NK-92 treated with Interleukin-12 subunit alpha and Interleukin-12 subunit beta, amount 100 ng/mL, for 24 hours (cell line): ENCODE measurements around the gene GPLD1.
"Not testable (repeated sequence)": the region's sequence is repeated elsewhere in the genome, so short reads cannot be mapped to it uniquely, and the experiment has no call there.

ENCODE experiments used
- DNase-seq: peaks from one replicate; lab custom pipeline; 2025; lab: John Stamatoyannopoulos, UW

GPLD1 gene

GRCh38 chr6:24489470-24489869 is at the start of gene GPLD1:
Gene GPLD1 (minus strand): TSS chr6:24489578. CDS start chr6:24489511, 67 bp downstream.
- DNase-seq, result no peak

DNA sequence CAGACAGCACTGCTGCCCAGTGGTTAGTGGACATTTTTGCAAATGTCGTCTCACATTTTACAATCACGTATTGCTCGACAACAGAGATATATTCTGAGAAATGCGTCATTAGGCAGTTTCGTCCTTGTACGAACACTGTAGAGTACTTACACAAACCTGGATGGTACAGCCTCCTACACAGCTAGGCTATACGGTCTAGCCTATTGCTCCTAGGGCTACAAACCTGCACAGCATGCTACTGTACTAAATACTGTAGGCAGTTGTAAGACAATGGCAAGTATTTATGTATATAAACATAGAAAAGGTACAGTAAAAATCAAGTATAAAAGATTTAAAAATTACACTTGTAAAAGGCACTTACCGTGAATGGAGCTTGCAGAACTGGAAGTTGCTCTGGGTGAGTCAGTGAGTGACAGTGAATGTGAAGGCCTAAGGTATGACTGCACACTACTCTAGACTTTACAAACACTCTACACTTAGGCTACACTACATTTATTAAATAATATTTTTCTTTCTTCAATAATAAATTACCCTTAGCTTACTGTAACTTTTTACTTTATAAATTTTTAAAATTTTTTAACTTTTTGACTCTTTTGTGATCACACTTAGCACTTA is 48.5 kb upstream of the GPLD1 start:
- no peak for DNase-seq

GRCh38 chr6:24537082-24537699 is 47.8 kb upstream of the GPLD1 start:
- no peak for DNase-seq

- no peak for DNase-seq
These were observed 47.1 kb upstream of the GPLD1 start for GRCh38 chr6:24536466-24536865.

GRCh38 chr6:24535210-24535609 is 45.8 kb upstream of the GPLD1 start:
- DNase-seq, result no peak

GRCh38 chr6:24534329-24534728 is 45.0 kb upstream of the GPLD1 start:
- no peak for DNase-seq

GRCh38 chr6:24529985-24530384 is 40.6 kb upstream of the GPLD1 start:
- no peak for DNase-seq

DNA sequence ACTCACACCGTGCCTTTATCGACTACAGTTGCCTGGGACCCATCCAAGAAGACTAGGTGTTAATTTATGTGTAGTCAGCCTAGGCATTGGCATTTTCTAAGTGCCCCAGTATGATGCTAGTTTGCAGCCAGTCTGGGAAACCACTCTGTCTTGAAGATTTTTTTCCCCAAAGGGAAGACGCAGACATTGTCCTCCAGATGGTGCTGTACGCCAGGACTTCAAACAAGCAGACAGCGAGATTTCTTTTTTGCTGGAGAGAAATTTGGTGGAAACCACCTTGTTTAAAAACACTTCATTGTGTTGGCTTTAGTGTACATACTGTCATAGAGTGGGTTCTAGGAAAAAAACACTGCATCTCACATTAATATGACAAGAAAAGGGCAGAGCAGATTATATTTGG is 35.4 kb upstream of the GPLD1 start:
- no peak for DNase-seq

DNA sequence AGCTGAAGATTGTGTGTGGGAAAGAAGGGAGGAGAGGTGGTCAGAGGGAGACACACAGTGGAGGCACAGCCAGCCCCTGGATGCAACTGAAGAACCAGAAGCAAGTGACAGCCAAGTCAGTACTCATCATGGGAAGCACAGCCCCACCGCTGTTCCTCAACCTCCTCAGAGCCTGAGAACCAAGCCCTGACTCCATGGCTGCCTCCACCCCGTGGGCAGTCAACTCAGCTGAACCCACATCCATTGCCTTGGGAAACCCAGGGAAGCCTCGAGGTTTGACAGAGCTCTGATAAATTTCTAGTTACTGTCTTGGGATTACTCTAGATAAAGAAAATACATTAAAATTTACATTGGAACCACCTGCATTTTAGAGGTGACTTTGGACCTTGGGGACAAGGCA is 35.0 kb upstream of the GPLD1 start:
- DNase-seq, result no peak

GRCh38 chr6:24522228-24523176 is 33.1 kb upstream of the GPLD1 start:
- no peak for DNase-seq

- DNase-seq, result peak; percentile 22
These were observed 31.7 kb upstream of the GPLD1 start for GRCh38 chr6:24520929-24521546.

- no peak for DNase-seq
These were observed 28.5 kb upstream of the GPLD1 start for GRCh38 chr6:24517659-24518543.

DNA sequence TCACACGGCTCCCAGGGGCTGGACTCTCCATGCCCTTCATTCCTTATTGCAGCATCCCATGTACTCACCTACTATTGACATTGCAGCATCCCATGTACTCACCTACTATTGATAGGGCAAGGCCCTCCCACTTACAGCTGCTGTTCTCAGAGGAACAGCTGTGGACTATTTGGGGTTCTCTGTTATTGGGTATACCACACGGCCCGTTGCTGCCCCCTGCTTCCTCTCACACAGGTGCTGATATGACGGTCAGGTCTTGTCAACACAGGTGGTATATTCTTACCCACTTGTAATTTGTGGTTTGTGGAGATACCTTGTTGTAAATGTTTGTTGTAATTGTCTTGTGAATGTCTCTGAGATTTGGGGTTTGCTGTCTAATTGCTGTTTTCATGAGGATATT is 24.2 kb upstream of the GPLD1 start:
- DNase-seq, result no peak

GRCh38 chr6:24511976-24512375 is 22.6 kb upstream of the GPLD1 start:
- not testable (repeated sequence) for DNase-seq

DNA sequence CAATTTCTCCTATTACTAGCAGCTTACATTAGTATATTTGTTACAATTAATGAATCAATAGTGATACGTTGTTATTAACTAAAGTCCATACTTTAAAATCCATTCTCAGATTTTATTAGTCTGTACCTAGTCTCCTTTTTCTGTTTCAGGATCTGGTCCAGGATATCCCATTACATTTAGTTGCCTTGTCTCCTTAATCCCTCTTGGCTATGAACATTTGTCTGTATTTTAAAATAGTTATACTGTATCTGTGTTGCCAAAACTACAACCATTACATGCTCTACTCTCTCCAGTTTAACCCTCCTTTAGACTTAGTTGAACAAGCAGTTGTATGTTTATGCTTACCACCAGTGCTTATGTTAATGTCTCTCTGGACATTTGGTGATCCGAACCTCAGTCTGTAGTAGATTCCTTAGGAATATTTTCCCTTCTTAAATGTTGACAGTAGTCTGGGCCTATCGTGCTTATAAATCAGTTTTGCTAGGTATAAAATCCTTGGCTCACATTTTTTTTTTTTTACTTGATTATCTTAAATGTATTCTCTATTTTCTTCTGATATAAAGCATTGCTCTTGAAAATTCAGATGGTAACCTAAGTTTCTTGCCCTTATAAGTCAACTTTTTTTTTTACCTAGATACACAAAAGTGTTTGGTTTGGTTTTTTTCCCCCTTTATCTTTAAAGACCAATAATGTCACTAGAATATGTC is 17.6 kb upstream of the GPLD1 start:
- no peak for DNase-seq

GRCh38 chr6:24504649-24505586 is 15.5 kb upstream of the GPLD1 start:
- no peak for DNase-seq

- DNase-seq, result no peak
These were observed 14.9 kb upstream of the GPLD1 start for GRCh38 chr6:24504287-24504648.

DNA sequence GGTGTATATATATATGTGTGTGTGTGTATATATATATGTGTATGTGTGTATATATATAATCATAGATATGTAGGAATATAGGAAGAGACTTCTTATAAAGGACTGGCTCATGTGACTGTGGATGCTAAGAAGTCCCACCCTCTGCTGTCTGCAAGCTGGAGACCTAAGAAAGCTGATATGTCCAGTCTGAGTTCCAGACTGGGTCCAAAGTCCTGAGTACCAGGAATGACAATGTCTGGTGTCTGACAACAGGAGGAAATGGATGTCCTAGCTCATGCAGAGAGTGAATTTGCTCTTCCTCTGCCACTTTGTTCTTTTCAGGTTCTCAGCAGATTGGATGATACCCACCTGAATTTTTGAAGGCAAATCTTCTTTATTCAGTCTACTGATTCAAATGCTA is 12.5 kb upstream of the GPLD1 start:
- no peak for DNase-seq

- DNase-seq, result no peak
These were observed 12.0 kb upstream of the GPLD1 start for GRCh38 chr6:24501374-24501773.

DNA sequence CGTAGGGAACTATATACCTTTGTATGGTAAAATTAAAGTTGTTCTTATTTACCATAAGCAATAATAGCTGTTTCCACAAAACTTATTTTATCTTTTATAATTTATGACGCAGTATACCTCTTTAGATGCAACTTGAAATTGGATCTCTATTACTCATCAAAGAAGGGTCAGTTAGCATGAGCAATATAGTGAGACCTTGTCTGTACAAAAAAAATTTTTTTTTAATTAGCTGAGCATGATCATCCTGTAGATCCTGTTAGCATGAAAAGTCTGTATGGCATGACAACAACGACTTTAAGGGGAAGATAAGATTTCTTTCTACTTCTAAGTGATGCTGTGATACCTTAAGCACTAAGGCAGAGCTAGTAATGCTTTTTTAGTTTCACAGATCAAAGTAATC is 11.3 kb upstream of the GPLD1 start:
- DNase-seq, result no peak
